Thoracic aorta (tissue), 2 donors: Measurements from ENCODE around the gene MED26. TPM values are rescaled to one million over a fixed set of nuclear protein-coding genes. Genes with fewer than 3 reads are reported as not detected.

Experiments used
- ATAC-seq: fragments of 150-250 bp; one replicate; pipeline ENCODE4 v1.8.0; 2017; ENCODE audit warnings: low read depth; ENCODE audit not compliant: insufficient number of reproducible peaks, low FRiP score
- DNase-seq: peaks from one replicate; pipeline ENCODE4 v3.0.0-alpha.2; 2020; ENCODE audit warnings: low spot score
- H3K27ac ChIP-seq, 2 donors: fragments of 200-600 bp; sonication (generic); 1 replicate in 1 of 2; 2 replicates in 1 of 2; pipeline ENCODE4 v1.5.1; 2016; ENCODE audit warnings: mild to moderate bottlenecking in 2 of 2, moderate library complexity in 2 of 2
- H3K27me3 ChIP-seq: fragments of 200-600 bp; sonication (generic); replicated peaks from 2 replicates; pipeline ENCODE4 v1.6.0; 2016; ENCODE audit warnings: mild to moderate bottlenecking; ENCODE audit not compliant: insufficient read depth
- H3K36me3 ChIP-seq: fragments of 200-600 bp; sonication (generic); one replicate; pipeline ENCODE4 v1.5.1; 2016
- H3K4me1 ChIP-seq, 2 donors: fragments of 200-600 bp; sonication (generic); 1 replicate in 1 of 2; 2 replicates in 1 of 2; pipeline versions ENCODE4 v1.5.1 to v1.6.0; 2016; ENCODE audit warnings: low read depth in 2 of 2, mild to moderate bottlenecking in 1 of 2; ENCODE audit not compliant: control insufficient read depth in 1 of 2
- H3K4me3 ChIP-seq: fragments of 200-600 bp; sonication (generic); 2 replicates; pipeline ENCODE4 v1.5.1; 2016; ENCODE audit warnings: mild to moderate bottlenecking
- H3K9me3 ChIP-seq: fragments of 200-600 bp; sonication (generic); 2 replicates; pipeline ENCODE4 v1.5.1; 2016
- CTCF ChIP-seq: fragments of 200-600 bp; sonication (generic); IDR thresholded peaks from one replicate; pipeline ENCODE4 v1.5.1; 2019; ENCODE audit warnings: antibody characterized with exemption
- total RNA-seq, 2 donors: library from RNA; depleted of rRNA; stranded (reverse); fragments of >200 nt; gene quantifications; one replicate each; pipeline versions ENCODE4 v1.1.0 to v1.2.3, GENCODE V29; 2016

Gene MED26
- total RNA-seq, 2 donors from 2014 or later, result 9.6 to 14.2 TPM

GRCh38 chr19:16591803-16592556, 36.0 kb downstream of the MED26 start:
- Histone ChIP-seq H3K4me3 (no peak overlapping the region), H3K27ac (no peak overlapping the region), H3K4me1 (peaks cover 21 to 33% of the 10 kb centered on the region in 2 donors), H3K36me3 (no peaks in the 10 kb centered on the region), H3K9me3 (no peaks in the 10 kb centered on the region), H3K27me3 (no peaks in the 10 kb centered on the region)
- TF ChIP-seq CTCF, result no peak
- ATAC-seq (no peak), DNase-seq (no peak)

- no peak overlapping the region for H3K4me3 ChIP-seq
- H3K4me1 ChIP-seq, result peaks cover 21 to 42% of the 10 kb centered on the region in 2 donors
These were observed 36.9 kb downstream of the MED26 start for GRCh38 chr19:16590876-16591802.

GRCh38 chr19:16589917-16590316, 38.1 kb downstream of the MED26 start:
- DNase-seq (no peak), ATAC-seq (no peak)
- Histone ChIP-seq H3K27ac (no peak overlapping the region), H3K4me1 (peaks cover 25 to 52% of the 10 kb centered on the region in 2 donors), H3K36me3 (no peaks in the 10 kb centered on the region), H3K27me3 (no peaks in the 10 kb centered on the region), H3K9me3 (no peaks in the 10 kb centered on the region), H3K4me3 (no peak overlapping the region)
- TF ChIP-seq CTCF, result no peak

More at GRCh38 chr19:16590876-16591802, 36.9 kb downstream of the MED26 start:
- no peak overlapping the region for H3K27ac ChIP-seq
- no peak for ATAC-seq
- no peaks in the 10 kb centered on the region for H3K36me3 ChIP-seq
- no peak for DNase-seq
- no peaks in the 10 kb centered on the region for H3K9me3 ChIP-seq
- H3K27me3 ChIP-seq, result no peaks in the 10 kb centered on the region
- no peak for TF ChIP-seq CTCF

- no peak for ATAC-seq
- H3K9me3 ChIP-seq, result no peaks in the 10 kb centered on the region
- no peaks in the 10 kb centered on the region for H3K27me3 ChIP-seq
- H3K36me3 ChIP-seq, result no peaks in the 10 kb centered on the region
- no peak overlapping the region for H3K4me3 ChIP-seq
- peaks cover 25 to 58% of the 10 kb centered on the region in 2 donors for H3K4me1 ChIP-seq
- no peak overlapping the region for H3K27ac ChIP-seq
- TF ChIP-seq CTCF, result no peak
- no peak for DNase-seq
These were observed 39.0 kb downstream of the MED26 start for GRCh38 chr19:16588824-16589577.
